HG03439 (cell line): ENCODE results near the gene EML5.
A peak's percentile ranks its signal among the peaks of the same experiment; 100 is the strongest.
"Not testable (repeated sequence)": the region's sequence is repeated elsewhere in the genome, so short reads cannot be mapped to it uniquely, and the experiment has no call there.

Experiments used
- ATAC-seq: cut with Tn5 transposase; IDR thresholded peaks from one replicate; pipeline ENCODE4 v1.9.1; 2021; ENCODE audit warnings: mild to moderate bottlenecking, moderate library complexity; ENCODE audit not compliant: unreplicated experiment

EML5 gene

DNA sequence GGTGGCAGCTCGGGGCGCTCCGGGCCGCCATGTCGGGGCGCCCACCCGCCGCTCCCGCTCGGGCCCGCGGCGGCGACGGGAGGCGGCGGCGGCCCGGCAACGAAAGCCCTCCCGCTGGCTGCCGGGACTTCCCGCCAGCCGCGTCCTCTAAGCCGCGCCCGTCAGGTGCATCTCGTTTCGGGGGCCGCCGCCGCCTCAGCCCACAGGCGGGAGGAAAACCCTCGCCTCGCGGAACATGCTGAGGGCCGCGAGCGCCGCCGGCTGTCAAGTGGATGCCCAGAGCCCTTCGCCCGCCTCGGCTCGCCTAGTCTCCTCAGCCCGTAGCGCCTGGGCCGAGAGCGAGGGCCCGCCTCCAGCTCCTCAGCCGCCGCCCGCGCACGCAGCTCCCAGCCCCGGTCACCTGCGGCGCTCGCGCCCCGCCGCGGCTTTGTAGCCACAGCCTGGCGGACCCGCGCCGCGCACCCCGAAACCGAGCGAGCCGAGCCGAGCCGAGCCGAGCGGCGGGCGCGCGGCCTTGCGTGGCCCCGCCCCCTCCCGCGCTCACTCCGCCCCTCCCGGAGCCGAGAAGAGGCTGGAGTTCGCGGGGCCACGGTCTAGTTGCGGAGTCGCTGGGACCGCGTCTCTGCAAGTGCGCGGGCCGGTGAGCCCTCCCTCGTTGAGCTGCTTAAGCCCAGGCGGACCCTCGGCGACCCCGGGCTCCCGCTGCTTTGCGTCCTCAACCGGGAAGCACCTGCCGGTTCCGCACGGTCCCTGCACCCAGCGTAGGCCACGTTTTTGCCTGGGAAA is at the start of gene EML5:
Gene EML5, minus strand, starts transcription at position 481 of the 786 bp plus-strand sequence. Its CDS starts 450 bp downstream, at position 31.
- peak; percentile 90 for ATAC-seq

- ATAC-seq: no peak
Measured at GRCh38 chr14:88842414-88842813, 49.7 kb upstream of the EML5 start.

GRCh38 chr14:88841741-88842140 is 49.0 kb upstream of the EML5 start:
- no peak for ATAC-seq

DNA sequence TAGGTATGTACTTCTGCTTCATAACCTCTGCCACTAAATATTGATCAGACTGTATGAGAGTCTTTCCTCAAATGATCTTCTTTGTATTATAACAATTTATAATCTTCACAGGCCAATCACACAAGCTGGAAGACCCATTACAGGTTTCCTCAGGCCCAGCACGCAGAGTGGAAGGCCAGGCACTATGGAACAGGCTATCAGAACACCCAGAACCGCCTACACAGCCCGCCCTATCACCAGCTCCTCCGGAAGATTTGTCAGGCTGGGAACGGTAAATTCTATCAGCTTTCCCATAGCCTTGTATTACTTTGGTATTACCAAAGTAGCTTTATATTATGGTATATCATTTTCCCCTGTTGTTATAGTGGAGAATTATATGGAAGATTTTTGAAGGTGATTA is 48.2 kb upstream of the EML5 start:
- no peak for ATAC-seq

DNA sequence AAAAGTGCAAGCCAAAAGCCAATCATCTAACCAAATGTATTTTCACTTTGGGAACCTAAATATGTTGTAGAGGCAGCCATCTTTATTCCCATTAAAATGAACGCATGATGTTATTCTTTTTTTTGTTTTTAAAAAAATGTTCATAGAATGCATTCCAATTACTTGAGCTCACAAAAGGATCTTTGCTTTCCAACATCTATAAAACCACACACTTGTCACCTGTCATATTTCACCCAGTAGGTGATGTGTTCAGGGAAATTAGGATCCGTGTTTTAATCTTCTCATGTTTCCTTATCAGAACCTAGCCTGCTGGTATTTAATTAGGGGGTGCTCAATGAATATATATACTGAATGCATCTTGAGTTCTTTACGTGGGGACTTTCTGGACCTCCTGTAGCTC is 45.3 kb upstream of the EML5 start:
- ATAC-seq: no peak

DNA sequence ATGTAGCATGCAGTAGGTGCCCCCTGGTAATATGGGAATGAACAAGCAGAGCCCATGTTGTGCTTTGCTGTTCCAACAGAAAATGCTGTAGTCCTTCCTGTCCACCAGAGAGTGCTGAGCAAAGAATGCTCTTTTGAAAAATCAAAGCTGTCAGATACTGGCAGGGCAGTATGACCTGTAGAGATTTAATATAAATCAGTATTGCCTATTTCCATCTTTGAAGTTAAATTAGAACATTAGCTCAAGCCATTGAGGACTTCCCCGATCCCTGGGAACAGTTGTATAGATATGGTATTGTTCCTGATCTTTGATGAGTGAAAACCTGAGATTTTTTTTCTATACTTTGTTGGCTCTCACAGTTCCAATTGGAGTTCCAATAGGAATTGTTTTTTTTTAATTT is 44.7 kb upstream of the EML5 start:
- ATAC-seq: no peak

- ATAC-seq: no peak
Measured at GRCh38 chr14:88835661-88836060, 42.9 kb upstream of the EML5 start.

- no peak for ATAC-seq
Measured at GRCh38 chr14:88834883-88835431, 42.2 kb upstream of the EML5 start.

DNA sequence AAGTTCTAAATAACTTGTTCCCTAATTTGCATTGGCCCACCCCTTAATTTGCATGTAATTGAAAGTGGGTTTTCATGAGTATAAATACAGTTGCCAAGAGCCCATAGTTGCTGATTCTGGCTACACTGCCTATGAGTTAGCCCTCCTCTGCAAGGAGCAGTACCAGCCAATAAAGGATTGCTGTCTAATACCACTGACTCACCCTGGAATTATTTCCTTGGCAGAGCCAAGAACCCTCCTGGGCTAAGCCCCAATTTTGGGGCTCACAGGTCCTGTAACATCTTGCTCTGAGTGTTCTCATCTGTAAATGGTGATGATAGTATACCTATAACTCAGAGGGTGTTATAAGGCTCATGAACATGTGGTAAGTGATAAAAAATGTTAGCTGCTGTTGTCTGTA is 38.5 kb upstream of the EML5 start:
- no peak for ATAC-seq

DNA sequence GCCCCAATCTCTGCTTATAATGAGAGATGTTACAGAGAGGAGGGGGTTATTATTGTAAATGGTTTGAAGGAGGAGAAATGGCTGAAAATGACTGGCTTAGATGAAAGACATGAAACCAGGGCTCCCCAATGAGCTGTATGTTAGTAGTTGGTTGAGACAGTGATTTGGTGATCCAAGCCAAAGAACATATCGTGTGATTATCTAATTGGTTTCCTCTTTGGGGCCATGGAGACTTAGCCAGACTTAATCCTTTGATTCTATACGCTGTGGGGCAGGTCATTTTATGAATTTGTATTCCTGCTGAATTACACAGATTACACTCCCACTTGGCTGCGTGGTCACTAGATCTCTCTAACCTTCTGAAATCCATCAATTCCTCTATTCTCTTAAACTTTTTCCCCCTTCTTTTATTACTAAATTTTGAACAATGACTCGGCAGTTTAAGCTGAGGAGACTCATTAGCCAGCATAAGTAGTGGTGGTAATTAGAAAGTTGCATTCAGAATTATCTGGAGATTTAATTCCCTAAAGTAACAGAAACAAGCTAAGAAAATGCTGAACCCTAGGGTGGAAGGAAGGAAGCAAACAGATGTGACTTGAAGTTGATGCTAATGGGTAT is 37.0 kb upstream of the EML5 start:
- ATAC-seq: no peak

DNA sequence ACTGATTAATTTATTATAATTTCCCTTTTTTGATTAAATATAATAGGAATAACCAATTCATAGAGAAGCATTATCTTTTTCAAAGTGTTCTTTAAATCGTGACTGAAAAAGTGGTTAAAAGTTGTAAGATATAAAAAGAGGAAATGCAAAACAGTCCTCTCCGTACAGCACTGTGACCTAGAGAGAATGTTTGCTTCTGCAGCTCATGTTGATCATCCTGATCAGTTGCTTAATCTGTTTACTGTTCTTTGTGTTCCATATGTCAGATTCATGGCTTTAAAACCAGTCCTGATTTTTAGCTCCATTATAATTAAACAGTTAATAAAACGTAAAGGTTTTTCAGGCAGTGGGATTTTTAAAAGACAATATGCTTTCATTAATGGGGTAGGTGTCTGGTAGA is 36.4 kb upstream of the EML5 start:
- no peak for ATAC-seq

DNA sequence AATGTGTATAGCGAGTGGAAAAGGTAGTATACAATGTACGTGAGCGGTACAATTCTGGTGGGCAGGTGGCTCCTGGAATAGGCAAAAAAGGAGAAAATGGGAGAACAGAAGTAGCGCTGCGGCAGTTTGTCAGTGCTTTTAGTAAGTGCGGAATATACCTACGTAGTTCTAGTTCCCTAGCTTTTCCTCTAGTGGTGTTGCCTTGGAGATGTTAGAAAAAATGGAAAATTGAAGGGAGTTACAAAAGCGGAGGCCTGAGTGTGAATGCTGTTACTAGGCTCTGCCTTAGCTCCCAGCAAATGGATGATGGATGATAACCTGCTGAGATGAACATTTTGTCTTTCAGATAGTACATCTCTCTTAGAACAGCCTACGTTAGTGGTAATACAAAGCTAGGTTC is 32.8 kb upstream of the EML5 start:
- no peak for ATAC-seq

GRCh38 chr14:88825078-88825458 is 32.3 kb upstream of the EML5 start:
- ATAC-seq: no peak

DNA sequence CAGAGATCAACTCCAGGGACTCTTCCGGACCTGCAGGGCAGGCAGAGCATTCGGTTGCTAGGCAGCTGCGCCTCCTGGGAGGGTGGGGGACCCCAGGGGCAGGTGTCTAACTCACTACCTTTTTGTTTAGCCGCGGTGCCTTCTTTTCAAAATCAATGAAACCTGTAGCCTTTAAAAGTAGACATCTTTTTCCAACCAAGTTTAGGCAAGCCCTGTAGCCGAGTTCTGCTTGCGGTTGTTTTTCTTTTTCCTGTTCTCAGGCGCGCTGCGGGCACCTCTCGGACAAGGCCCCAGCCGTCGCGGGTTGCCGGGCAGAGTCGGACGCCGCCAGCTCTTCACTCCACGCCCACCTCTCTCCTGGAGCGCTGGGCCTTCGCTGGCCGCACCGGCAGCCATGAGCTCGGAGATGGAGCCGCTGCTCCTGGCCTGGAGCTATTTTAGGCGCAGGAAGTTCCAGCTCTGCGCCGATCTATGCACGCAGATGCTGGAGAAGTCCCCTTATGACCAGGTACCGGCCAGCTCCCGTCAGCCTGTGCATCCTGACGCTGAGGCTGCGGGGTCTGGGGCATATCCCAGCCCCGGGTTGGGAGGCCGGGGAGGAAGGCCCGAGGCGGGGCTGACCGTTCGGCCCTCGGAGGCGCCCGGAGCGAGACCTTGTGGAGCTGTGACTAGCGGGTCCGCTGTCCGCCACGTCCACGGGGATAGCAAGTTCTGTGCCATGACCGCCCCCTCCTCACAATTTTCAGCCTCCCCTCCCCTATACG is 31.7 kb upstream of the EML5 start, which contains the start of gene TTC8:
Gene TTC8, plus strand, starts transcription at position 338 of the 764 bp plus-strand sequence. Its CDS starts 57 bp downstream, at position 395.
- peak; percentile 99 for ATAC-seq

- ATAC-seq: peak; percentile 2
Measured at GRCh38 chr14:88823968-88824313, 31.2 kb upstream of the EML5 start.

GRCh38 chr14:88821888-88822287 is 29.1 kb upstream of the EML5 start:
- no peak for ATAC-seq

DNA sequence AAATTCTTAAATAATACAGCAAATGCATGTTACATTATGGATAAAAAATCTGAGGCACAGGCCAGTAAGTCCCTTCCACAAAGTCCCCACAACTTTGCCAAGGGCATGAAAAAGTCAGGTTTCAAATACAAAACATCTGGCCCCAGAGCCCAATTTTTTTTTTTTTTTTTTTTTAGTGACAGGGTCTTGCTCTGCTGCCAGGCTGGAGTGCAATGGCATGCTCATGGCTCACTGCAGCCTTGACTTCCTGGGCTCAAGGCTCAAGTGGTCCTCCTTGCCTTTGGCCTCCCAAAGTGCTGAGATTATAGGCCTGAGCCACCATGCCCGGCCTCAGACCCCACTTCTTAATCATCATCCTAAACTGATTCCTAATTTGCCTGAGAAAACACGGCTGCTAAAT is 28.6 kb upstream of the EML5 start:
- ATAC-seq: no peak

DNA sequence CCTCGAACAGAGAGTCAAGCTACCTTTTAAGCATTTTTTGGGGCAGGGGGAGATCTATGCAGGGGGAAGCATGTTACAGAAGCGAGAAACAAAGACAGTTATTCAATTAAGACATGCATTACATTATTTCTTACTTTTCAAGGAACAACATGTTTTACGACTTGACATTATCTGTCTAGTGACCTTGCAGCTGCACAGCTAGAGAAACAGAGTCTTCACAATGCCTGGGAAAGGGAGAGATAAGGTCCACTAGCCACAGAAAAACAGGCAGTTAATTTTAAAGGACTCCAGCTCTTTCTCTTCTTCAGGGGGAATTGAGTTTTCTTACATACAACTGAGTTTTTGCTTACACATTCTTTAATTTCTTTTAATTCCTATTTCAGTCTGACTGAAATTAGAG is 26.9 kb upstream of the EML5 start:
- not testable (repeated sequence) for ATAC-seq

DNA sequence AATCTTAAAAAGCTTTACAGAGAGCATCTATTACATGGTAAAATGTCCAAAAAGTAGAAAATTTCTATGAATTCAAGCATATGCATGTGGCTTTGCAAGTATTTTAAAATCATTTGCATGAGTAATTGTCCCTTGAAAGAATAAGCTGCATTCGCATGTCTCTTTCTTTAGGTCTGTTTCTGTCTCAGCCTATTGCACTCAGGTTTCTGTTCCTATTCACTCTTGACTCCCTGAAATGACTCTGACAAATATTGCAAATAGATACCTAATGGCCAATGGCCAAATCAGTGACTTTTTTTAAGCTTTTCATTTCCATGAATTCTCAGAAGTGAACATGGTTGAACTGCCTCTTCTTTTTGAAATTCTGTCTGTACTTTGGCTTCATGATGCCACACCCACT is 25.3 kb upstream of the EML5 start:
- no peak for ATAC-seq

DNA sequence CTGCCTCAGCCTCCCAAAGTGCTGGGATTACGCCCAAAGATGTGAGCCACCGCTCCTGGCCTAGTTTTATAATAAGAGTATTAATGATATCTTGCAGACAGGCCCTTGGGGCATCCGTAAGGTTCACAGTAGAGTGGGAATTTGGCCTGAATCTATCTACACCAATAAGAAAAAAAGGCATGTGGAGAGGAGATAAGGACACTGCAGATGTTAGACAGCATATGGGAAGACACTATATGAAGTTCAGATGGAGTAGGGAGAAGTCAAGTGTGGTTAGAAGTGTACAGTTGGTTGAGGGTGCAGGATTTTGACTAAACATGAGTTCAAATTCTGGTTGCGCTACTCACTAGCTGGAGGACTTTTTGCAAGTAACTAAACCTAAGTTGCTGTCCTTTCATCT is 23.2 kb upstream of the EML5 start:
- no peak for ATAC-seq

DNA sequence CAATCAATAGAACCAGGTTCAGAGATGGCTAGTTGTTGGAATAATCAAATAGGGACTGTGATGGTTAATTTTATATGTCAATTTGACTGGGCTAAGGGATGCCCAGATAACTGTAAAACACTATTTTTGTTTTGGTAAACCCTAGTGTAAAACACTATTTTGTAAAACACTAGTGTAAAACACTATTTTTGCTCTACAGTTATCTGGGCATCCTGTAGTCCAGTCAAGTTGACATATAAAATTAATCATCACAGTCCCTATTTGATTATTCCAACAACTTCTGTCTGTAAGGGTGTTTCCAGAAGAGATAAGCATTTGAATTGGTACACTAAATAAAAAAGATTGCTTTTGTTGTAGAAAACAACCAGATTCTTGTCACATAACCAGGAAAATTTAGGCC is 15.6 kb upstream of the EML5 start:
- ATAC-seq: no peak

- ATAC-seq: no peak
Measured at GRCh38 chr14:88804477-88804876, 11.7 kb upstream of the EML5 start.
